Skeletal muscle satellite cell (primary cell): ENCODE results near the gene KY. TPM values are rescaled to one million over a fixed set of nuclear protein-coding genes. Genes with fewer than 3 reads are reported as not detected.

Experiments
- H3K27me3 ChIP-seq: 2 replicates; pipeline ENCODE4 v1.7.0; 2013; ENCODE audit warnings: low read length; ENCODE audit not compliant: control insufficient read depth, insufficient read depth
- H3K36me3 ChIP-seq: 2 replicates; pipeline ENCODE4 v1.7.0; 2013; ENCODE audit warnings: mild to moderate bottlenecking, control low read depth, low read length; ENCODE audit not compliant: insufficient read depth
- H3K4me1 ChIP-seq: 2 replicates; pipeline ENCODE4 v1.7.0; 2013; ENCODE audit warnings: low read length; ENCODE audit not compliant: control insufficient read depth, insufficient read depth
- H3K4me2 ChIP-seq: 2 replicates; pipeline ENCODE4 v1.7.0; 2013; ENCODE audit warnings: mild to moderate bottlenecking, low read length
- H3K4me3 ChIP-seq: 2 replicates; pipeline ENCODE4 v1.7.0; 2013; ENCODE audit warnings: low read length
- H3K9ac ChIP-seq: 2 replicates; pipeline ENCODE4 v1.7.0; 2013; ENCODE audit warnings: mild to moderate bottlenecking, low read depth, low read length, moderate library complexity
- H3K9me3 ChIP-seq: replicated peaks from 2 replicates; pipeline ENCODE4 v1.7.0; 2013; ENCODE audit warnings: mild to moderate bottlenecking, control low read depth, low read length
- total RNA-seq: library from RNA; depleted of rRNA; stranded (reverse); fragments of >200 nt; gene quantifications from 2 replicates; pipeline ENCODE4 v1.2.3, GENCODE V29; 2012; rRNA removed

The KY gene, protein sequence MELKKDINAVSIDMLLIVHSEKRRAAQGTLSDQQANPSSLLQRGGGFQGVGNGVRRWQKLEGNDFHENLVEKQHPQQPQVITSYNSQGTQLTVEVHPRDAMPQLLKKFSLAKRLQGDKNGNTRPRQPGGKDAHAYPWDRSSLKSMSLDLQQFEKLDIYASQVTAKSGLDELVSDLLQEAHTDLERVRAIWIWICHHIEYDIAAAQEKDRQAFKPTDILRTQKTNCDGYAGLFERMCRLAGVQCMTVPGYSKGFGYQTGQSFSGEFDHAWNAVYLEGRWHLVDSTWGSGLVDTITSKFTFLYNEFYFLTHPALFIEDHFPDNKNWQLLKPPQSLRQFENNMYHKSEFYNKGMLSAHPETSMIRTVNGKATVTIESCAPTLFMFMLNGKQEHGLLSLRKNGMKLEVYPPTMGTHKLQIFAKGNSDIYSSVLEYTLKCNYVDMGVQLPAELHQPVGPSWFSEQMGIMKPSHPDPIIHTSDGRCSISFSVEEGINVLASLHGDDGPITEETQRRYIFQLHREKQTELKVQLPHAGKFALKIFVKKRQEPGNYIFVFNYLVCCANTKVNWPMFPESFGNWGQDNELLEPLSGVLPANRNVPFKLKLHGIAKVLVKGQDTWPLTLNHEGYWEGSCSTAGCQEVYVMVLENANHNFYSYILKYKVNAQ
- total RNA-seq, result 1.0 and 1.1 TPM in 2 replicates

DNA sequence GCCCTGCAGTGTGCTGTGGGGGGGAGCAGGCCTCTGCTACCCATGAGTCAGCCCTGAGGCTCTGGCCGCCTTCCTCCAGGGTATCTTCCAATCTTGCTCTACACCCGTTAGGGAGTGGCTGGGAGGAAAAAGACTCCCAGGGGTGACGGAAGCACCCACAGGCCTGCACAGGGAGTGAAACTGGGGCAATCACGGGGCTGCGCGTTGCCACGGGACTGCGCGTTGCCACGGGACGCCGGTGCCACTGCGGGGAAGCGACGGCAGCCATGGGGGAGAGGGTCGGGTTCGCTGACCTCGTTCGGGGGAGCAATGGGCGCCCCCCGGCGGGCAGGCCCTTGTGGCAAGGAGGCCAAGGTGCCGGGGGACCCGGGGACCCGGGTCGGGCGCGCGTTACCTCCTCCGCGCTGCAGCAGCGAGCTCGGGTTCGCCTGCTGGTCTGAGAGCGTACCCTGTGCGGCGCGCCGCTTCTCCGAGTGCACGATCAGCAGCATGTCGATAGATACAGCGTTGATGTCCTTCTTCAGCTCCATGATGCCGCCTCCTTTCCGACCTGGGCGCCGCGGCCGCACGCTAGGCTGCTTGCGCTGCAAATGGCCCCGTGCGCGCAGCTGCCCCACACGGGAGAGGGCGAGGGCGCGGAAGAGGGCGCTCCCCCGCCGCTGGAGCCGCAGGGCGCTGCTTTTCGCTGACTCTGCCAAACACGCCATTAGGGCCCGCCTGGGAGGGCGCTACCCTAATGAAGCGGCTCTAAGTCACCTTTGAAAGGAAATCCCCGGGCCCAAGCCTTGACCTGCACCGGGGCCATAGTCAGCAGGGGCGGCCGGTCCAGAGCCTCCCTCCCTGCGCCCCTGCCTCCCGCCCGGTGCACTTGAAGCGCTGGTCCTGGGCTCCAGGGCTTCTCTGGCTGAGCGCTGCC is at the start of gene KY:
TSS of gene KY (minus strand) at position 592 of the 916 bp plus-strand sequence. CDS start at position 530, 62 bp downstream.
- H3K9ac ChIP-seq, result peak within 1 kb of the TSS; percentile 37
- peak within 1 kb of the TSS; percentile 93 for H3K4me2 ChIP-seq
- H3K4me3 ChIP-seq, result peak within 1 kb of the TSS; percentile 75
- H3K9me3 ChIP-seq, result no peaks in the 10 kb centered on the region
- H3K27me3 ChIP-seq, result peaks cover 7% of the 10 kb centered on the region
- peaks cover 25% of the 10 kb centered on the region for H3K4me1 ChIP-seq
- H3K36me3 ChIP-seq, result no peaks in the 10 kb centered on the region

DNA sequence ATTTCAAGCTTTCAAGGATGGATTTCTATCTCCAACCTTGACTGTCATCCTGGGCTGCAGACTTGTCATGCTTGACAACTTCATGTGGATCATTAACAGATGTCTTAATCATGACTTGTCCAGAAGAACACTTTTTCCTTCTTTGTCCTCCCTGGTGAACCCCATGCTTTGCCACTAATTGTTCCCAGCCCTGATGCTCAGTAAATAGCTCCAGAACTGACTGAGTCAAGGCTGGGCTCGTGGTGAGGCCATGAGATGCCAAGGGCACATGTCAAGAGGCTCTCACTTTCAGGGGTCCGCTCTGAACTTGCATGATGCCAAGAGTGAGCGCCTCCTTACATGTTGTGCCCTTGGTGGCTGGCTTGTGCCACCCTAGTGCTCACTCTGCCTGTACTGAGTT is 48.9 kb upstream of the KY start:
- Histone ChIP-seq H3K4me1 (no peaks in the 10 kb centered on the region), H3K4me3 (no peak overlapping the region), H3K9me3 (no peaks in the 10 kb centered on the region), H3K27me3 (peaks cover 8% of the 10 kb centered on the region), H3K9ac (no peak overlapping the region), H3K36me3 (no peaks in the 10 kb centered on the region), H3K4me2 (no peak overlapping the region)

- Histone ChIP-seq H3K9me3 (no peaks in the 10 kb centered on the region), H3K4me1 (no peaks in the 10 kb centered on the region), H3K4me2 (no peak overlapping the region), H3K4me3 (no peak overlapping the region), H3K36me3 (no peaks in the 10 kb centered on the region), H3K9ac (no peak overlapping the region), H3K27me3 (peaks cover 9% of the 10 kb centered on the region)
Observed at GRCh38 chr3:134699141-134699711, 48.4 kb upstream of the KY start.

DNA sequence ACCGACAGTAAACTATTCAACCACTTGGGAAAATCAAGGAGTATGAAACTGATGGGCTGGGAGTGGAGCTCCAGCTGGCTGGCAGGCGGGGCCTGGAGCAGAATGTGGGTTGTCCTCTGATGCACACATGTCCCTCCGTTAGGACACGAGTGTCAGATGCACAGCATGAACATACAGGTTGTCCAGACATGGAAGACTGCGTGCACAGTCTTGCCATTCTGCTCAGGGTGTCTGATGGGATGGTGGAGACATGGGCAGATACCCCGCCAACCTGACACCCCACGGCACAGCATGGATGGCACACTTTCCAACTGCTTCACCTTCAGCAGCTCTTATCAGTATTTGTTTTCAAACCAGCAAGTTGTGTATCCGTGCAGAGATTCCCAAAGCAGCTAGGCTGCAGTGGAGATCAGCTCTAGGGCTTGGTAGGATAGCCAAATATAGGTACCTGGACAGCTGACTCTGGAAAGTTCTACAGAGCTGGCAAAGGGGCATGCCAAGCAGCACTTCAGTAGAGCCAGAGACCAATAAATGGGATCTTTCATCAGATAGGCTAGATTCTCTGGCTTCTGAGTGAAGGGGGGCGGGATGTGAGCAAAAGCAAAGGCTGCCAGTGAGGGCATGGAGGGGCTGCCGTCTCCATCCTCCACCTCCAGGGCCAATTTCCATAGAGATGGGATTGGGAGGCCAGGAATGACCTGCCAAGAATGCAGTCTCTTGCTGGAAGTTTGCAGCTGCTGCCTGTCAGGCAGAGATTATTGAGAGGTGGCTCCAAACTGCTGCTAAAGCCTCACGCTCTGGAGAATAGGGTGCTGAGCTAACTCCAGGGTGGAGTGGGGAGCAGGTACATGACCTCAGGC is 47.2 kb upstream of the KY start:
- H3K9ac ChIP-seq, result no peak overlapping the region
- no peak overlapping the region for H3K4me3 ChIP-seq
- H3K36me3 ChIP-seq, result no peaks in the 10 kb centered on the region
- no peaks in the 10 kb centered on the region for H3K9me3 ChIP-seq
- H3K4me1 ChIP-seq, result no peaks in the 10 kb centered on the region
- H3K4me2 ChIP-seq, result no peak overlapping the region
- peaks cover 9% of the 10 kb centered on the region for H3K27me3 ChIP-seq

DNA sequence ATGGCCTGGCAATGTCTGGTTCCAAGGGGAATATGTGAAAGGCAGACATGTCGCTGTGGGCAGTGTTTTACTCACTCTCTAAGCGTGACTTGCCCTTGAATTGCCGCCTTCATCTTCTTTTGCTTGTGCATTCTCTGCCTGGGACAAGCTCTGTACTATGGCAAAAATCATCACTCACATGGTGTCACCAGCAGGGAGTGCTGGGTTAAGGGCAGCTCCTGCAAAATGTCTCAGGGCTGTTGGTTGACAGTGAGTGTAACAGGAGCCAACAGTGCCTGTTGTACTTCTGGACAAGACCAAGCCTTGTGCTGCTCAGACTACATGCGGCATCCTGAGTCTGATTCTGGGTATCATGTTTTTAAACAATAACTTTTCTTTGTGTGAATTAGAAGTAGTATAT is 45.3 kb upstream of the KY start:
- Histone ChIP-seq H3K4me3 (no peak overlapping the region), H3K4me2 (no peak overlapping the region), H3K36me3 (no peaks in the 10 kb centered on the region), H3K9ac (no peak overlapping the region), H3K9me3 (no peaks in the 10 kb centered on the region), H3K4me1 (no peaks in the 10 kb centered on the region), H3K27me3 (peaks cover 9% of the 10 kb centered on the region)

GRCh38 chr3:134694946-134695543 is 44.2 kb upstream of the KY start:
- no peak overlapping the region for H3K9ac ChIP-seq
- no peak overlapping the region for H3K4me3 ChIP-seq
- H3K4me2 ChIP-seq, result no peak overlapping the region
- no peaks in the 10 kb centered on the region for H3K9me3 ChIP-seq
- H3K36me3 ChIP-seq, result no peaks in the 10 kb centered on the region
- no peaks in the 10 kb centered on the region for H3K4me1 ChIP-seq
- peaks cover 9% of the 10 kb centered on the region for H3K27me3 ChIP-seq

DNA sequence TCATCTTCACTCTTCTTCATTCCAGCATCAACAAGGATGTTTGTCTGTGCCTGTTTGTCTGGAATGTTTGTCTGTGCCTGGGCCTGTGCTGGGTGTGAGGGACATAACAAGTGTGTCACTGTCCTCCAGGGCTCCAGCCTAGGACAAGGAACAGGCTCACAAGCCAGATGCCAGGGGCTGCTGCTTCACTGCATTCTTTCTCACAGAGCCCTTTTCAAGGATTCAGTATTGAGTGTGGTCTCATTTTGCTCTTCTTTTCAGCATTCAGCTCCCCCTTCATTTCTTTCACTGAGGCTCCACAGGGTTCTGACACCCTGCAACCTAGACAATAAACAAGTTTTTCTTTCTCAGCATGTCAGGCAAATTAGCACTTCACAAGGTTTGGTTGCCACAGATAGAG is 43.6 kb upstream of the KY start:
- no peaks in the 10 kb centered on the region for H3K4me1 ChIP-seq
- H3K4me3 ChIP-seq, result no peak overlapping the region
- no peak overlapping the region for H3K9ac ChIP-seq
- peaks cover 8% of the 10 kb centered on the region for H3K27me3 ChIP-seq
- no peaks in the 10 kb centered on the region for H3K36me3 ChIP-seq
- H3K9me3 ChIP-seq, result no peaks in the 10 kb centered on the region
- no peak overlapping the region for H3K4me2 ChIP-seq

- H3K4me1 ChIP-seq, result no peaks in the 10 kb centered on the region
- no peak overlapping the region for H3K9ac ChIP-seq
- H3K27me3 ChIP-seq, result peaks cover 6% of the 10 kb centered on the region
- no peaks in the 10 kb centered on the region for H3K9me3 ChIP-seq
- H3K4me3 ChIP-seq, result no peak overlapping the region
- no peaks in the 10 kb centered on the region for H3K36me3 ChIP-seq
- no peak overlapping the region for H3K4me2 ChIP-seq
Observed at GRCh38 chr3:134693804-134694203, 43.0 kb upstream of the KY start.

GRCh38 chr3:134693226-134693625 is 42.4 kb upstream of the KY start:
- Histone ChIP-seq H3K9me3 (no peaks in the 10 kb centered on the region), H3K4me2 (no peak overlapping the region), H3K36me3 (no peaks in the 10 kb centered on the region), H3K4me1 (no peaks in the 10 kb centered on the region), H3K27me3 (peaks cover 6% of the 10 kb centered on the region), H3K9ac (no peak overlapping the region), H3K4me3 (no peak overlapping the region)

- Histone ChIP-seq H3K4me2 (no peak overlapping the region), H3K9ac (no peak overlapping the region), H3K27me3 (peaks cover 3% of the 10 kb centered on the region), H3K4me3 (no peak overlapping the region), H3K4me1 (peaks cover 14% of the 10 kb centered on the region), H3K9me3 (no peaks in the 10 kb centered on the region), H3K36me3 (no peaks in the 10 kb centered on the region)
Observed at GRCh38 chr3:134690226-134690625, 39.4 kb upstream of the KY start.
